PC-3 (cell line): Measurements from ENCODE around the gene CSK. TPM values are rescaled to one million over a fixed set of nuclear protein-coding genes. Genes with fewer than 3 reads are reported as not detected.

Experiments
- ATAC-seq: fragments of 200-7000 bp; cut with Tn5 transposase; 2 replicates; pipeline ENCODE4 v1.9.1; 2020; ENCODE audit warnings: mild to moderate bottlenecking, moderate library complexity
- Bru-seq: library from RNA; stranded (reverse); fragments of 400-500 nt; gene quantifications from one replicate; lab custom pipeline; 2021; lab: Mats Ljungman, UMichigan
- BruChase-seq, 2 experiments: library from RNA; stranded (reverse); fragments of 400-500 nt; gene quantifications; one replicate each; lab custom pipeline; 2021; lab: Mats Ljungman, UMichigan
- BruUV-seq: library from RNA; stranded (reverse); fragments of 400-500 nt; replicated peaks from 2 replicates; lab custom pipeline; 2021; lab: Mats Ljungman, UMichigan
- CTCF ChIA-PET: fragments of 300-600 bp; sonication (Branson Sonifier 250); formaldehyde crosslinking; loops from one replicate; lab custom pipeline; 2022; ENCODE audit warnings: antibody characterized with exemption; lab: Charles Lee
- POLR2A ChIA-PET: fragments of 300-600 bp; sonication (Branson Sonifier 250); formaldehyde crosslinking; loops from one replicate; lab custom pipeline; 2022; ENCODE audit warnings: antibody characterized with exemption; ENCODE audit not compliant: unreplicated experiment; lab: Charles Lee
- DNase-seq: peaks from one replicate; pipeline ENCODE4 v3.0.0-alpha.2; 2015
- H2AFZ ChIP-seq: fragments of 300-600 bp; sonication (generic); 2 replicates; pipeline ENCODE4 v1.6.0; 2016; ENCODE audit warnings: antibody characterized with exemption, low read length
- H3F3A ChIP-seq: fragments of 300-600 bp; sonication (generic); one replicate; pipeline ENCODE4 v1.6.0; 2017; ENCODE audit warnings: antibody characterized with exemption, low read length, control low read depth, mild to moderate bottlenecking; ENCODE audit not compliant: unreplicated experiment
- H3K27ac ChIP-seq: fragments of 300-600 bp; sonication (generic); 2 replicates; pipeline ENCODE4 v1.5.1; 2016; ENCODE audit warnings: mild to moderate bottlenecking, low read length
- H3K27me3 ChIP-seq: fragments of 300-600 bp; sonication (generic); 2 replicates; pipeline ENCODE4 v1.6.1; 2016; ENCODE audit warnings: low read length, mixed read lengths
- H3K36me3 ChIP-seq: fragments of 300-600 bp; sonication (generic); 2 replicates; pipeline ENCODE4 v1.6.1; 2016; ENCODE audit warnings: low read depth, mixed run types, low read length, mixed read lengths
- H3K4me1 ChIP-seq: fragments of 300-600 bp; sonication (generic); 2 replicates; pipeline ENCODE4 v1.5.1; 2016; ENCODE audit warnings: low read length; ENCODE audit not compliant: insufficient read depth
- H3K4me2 ChIP-seq: fragments of 300-600 bp; sonication (generic); 2 replicates; pipeline ENCODE4 v1.6.0; 2016; ENCODE audit warnings: low read length
- H3K4me3 ChIP-seq: fragments of 300-600 bp; sonication (generic); 2 replicates; pipeline ENCODE4 v1.5.1; 2016; ENCODE audit warnings: mild to moderate bottlenecking, low read length, mixed read lengths
- H3K79me2 ChIP-seq: fragments of 300-600 bp; sonication (generic); 2 replicates; pipeline ENCODE4 v1.6.1; 2017; ENCODE audit warnings: low read length, mixed read lengths
- H3K9ac ChIP-seq: fragments of 300-600 bp; sonication (generic); 2 replicates; pipeline ENCODE4 v1.6.0; 2016; ENCODE audit warnings: mild to moderate bottlenecking, low read length
- H3K9me2 ChIP-seq: fragments of 300-600 bp; sonication (generic); replicated peaks from 2 replicates; pipeline ENCODE4 v1.6.1; 2016; ENCODE audit warnings: mixed run types, low read length, mixed read lengths
- H3K9me3 ChIP-seq: fragments of 300-600 bp; sonication (generic); 2 replicates; pipeline ENCODE4 v1.6.1; 2016; ENCODE audit warnings: low read length, mixed read lengths
- H4K20me1 ChIP-seq: fragments of 300-600 bp; sonication (generic); 2 replicates; pipeline ENCODE4 v1.6.1; 2016; ENCODE audit warnings: low read length, mixed read lengths
- CTCF ChIP-seq: fragments of 300-600 bp; sonication (generic); conservative IDR thresholded peaks from 2 replicates; pipeline ENCODE4 v1.5.1; 2017; ENCODE audit warnings: antibody characterized with exemption, low read depth, mild to moderate bottlenecking, low read length
- EZH2 ChIP-seq: fragments of 300-600 bp; sonication (generic); IDR thresholded peaks from one replicate; pipeline ENCODE4 v1.6.1; 2017; ENCODE audit warnings: antibody characterized with exemption, mild to moderate bottlenecking, low read length; ENCODE audit not compliant: unreplicated experiment
- EZH2phosphoT487 ChIP-seq: fragments of 300-600 bp; sonication (generic); IDR thresholded peaks from 2 replicates; pipeline ENCODE4 v1.6.1; 2018; ENCODE audit warnings: mild to moderate bottlenecking, antibody characterized with exemption, low read length, borderline replicate concordance
- intact Hi-C: fragments of 100-400 bp; cut with micrococcal nuclease; formaldehyde crosslinking; loops from 2 replicates; pipeline ENCODE4 v1.9.0; 2023
- long read RNA-seq: library from polyadenylated mRNA; unstranded; transcript quantifications from one replicate; pipeline ENCODE4 v2.0.0, GENCODE V29; 2021; ENCODE audit not compliant: unreplicated experiment
- total RNA-seq: library from RNA; depleted of rRNA; stranded (reverse); fragments of >200 nt; gene quantifications from 2 replicates; pipeline ENCODE4 v1.2.3, GENCODE V29; 2014; rRNA removed

The CSK gene
- total RNA-seq: 38.0 and 50.3 TPM in 2 replicates
- Bru-seq, nascent RNA: percentile 59 among the genes with signal in this experiment
- percentile 82 among the genes with signal in this experiment for BruChase-seq, experiment 1, labeled RNA remaining after a 6-hour chase
- percentile 71 among the genes with signal in this experiment for BruChase-seq, experiment 2, labeled RNA remaining after a 2-hour chase
- long read RNA-seq, transcript CSK-201 (13 exons, 2,767 nt): major isoform, 26 of 80 reads
- long read RNA-seq, partial matches to known transcripts: 43 of 80 reads
- long read RNA-seq, other reads (novel, unspliced or antisense): 8 of 80 reads

DNA sequence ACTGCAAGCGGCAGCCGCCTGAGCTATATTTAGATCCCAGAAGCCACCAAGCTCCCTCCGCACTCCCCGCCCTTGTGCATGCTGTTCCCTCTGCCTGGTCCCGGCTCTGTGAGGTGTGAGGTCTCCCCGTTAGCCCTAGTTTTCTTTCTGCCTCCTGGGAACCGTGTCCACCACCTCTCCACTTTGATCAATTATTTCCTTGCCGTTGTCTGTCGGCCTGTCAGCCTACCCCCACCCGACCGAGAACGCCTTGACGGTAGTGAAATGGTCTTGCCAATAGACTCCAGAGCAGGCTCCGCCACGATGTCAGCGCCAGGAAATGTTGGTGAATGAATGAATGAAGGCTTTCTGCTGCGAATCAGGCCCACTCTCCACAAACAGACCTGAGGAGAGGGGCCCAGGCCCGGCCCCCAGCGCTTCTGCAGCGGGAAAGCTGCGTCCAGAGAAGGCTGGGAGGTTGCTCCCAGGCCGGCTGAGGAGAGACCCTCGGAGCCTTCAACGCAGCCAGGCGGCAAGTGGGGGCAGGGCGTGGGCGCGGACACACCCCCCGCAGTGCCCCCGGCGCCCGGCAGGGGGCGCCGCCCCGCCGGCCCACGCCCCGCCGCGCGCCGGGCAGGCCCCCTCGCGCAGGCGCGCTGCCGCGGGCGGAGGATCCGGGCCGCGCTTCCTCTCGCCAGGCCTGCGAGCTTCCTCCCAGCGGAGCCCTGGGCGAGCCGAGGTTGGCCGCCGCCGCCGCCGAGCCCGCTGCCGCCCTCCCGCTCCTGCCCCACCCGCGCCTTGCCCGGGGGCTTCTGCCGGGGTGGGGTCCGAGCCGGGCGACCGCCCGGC lies at the start of gene CSK:
CSK (plus strand) TSS at position 650 of the 828 bp plus-strand sequence. CDS start 16,218 bp downstream, outside the sequence.
- Histone ChIP-seq H3K9me3 (no peaks in the 10 kb centered on the region), H3K9me2 (no peaks in the 10 kb centered on the region), H3K27me3 (no peaks in the 10 kb centered on the region), H3K36me3 (no peaks in the 10 kb centered on the region; the same call in 1 of the 2 replicates), H3K79me2 (peaks cover 42% of the 10 kb centered on the region), H3K4me2 (peak within 1 kb of the TSS; percentile 100), H3F3A (no peaks in the 10 kb centered on the region), H3K9ac (peak within 1 kb of the TSS; percentile 85), H4K20me1 (no peaks in the 10 kb centered on the region), H3K4me1 (peaks cover 18% of the 10 kb centered on the region), H3K27ac (no peak within 1 kb of the TSS), H2AFZ (peak within 1 kb of the TSS; percentile 99), H3K4me3 (peak within 1 kb of the TSS; percentile 98)
- no peak for TF ChIP-seq EZH2
- peak; percentile 40; the same call in 1 of the 2 replicates for TF ChIP-seq CTCF
- ChIA-PET CTCF (interaction anchor here (0.8 kb wide), 1 partner anchor 61 kb away, joined by 3 read pairs; no protein-coding TSS in a partner anchor), POLR2A (no interaction called here)
- BruUV-seq: no TSS peak
- intact Hi-C loops: no loop called here
- ATAC-seq (peak; percentile 79), DNase-seq (peak; percentile 69)

DNA sequence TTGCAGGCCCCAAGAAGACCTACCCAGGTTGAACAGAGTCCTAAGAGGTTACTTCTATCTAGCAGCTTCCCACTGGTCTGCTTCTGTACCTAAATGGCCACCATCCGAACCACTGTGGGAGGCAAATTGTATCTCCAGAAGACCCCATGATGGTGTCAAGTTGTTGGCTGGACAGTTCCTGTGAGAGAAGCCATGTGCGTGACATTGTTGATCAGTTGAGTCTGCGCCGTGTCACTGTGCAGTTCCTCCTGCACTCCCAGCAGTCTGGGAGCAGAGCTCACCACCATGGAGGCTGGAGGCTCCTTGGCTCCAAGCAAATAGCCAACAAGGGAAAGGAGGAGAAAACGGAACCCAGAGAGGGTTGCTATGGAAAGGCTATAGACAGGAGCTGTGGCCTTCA lies 49.0 kb upstream of the CSK start:
- no peaks in the 10 kb centered on the region for H3K9me3 ChIP-seq
- no peaks in the 10 kb centered on the region for H4K20me1 ChIP-seq
- no peak overlapping the region for H3K27ac ChIP-seq
- TF ChIP-seq EZH2 (no peak), EZH2phosphoT487 (no peak), CTCF (no peak)
- BruUV-seq: no TSS peak
- POLR2A ChIA-PET: no interaction called here
- no peak overlapping the region for H3K4me3 ChIP-seq
- H3K4me1 ChIP-seq: no peaks in the 10 kb centered on the region
- no peak for ATAC-seq
- no peaks in the 10 kb centered on the region for H3K9me2 ChIP-seq
- CTCF ChIA-PET: no interaction called here
- no peaks in the 10 kb centered on the region for H3K27me3 ChIP-seq
- H3K4me2 ChIP-seq: no peak overlapping the region
- H3K9ac ChIP-seq: no peak overlapping the region
- no peaks in the 10 kb centered on the region for H3K79me2 ChIP-seq
- intact Hi-C loops: no loop called here
- no peaks in the 10 kb centered on the region for H3F3A ChIP-seq
- no peak overlapping the region for H2AFZ ChIP-seq
- no peak for DNase-seq
- H3K36me3 ChIP-seq: no peaks in the 10 kb centered on the region
